GM12878 (cell line): Measurements from ENCODE around the gene PNPLA4. TPM values are rescaled to one million over a fixed set of nuclear protein-coding genes. Genes with fewer than 3 reads are reported as not detected.

ENCODE experiments used
- ATAC-seq: fragments of 200-7000 bp; cut with Tn5 transposase; 3 replicates; pipeline ENCODE4 v1.9.1; 2020; ENCODE audit warnings: mild to moderate bottlenecking, moderate library complexity
- BruUV-seq: library from RNA; stranded (reverse); fragments of 400-500 nt; replicated peaks from 2 replicates; lab custom pipeline; 2021; lab: Mats Ljungman, UMichigan
- CTCF ChIA-PET: fragments of 300-600 bp; sonication (Branson Sonifier 250); formaldehyde crosslinking; extraction: SDS; loops from one replicate; lab custom pipeline; 2021; ENCODE audit warnings: inconsistent platforms; lab: Yijun Ruan, JAX
- POLR2A ChIA-PET: fragments of 350-600 bp; formaldehyde crosslinking; extraction: SDS; loops from one replicate; lab custom pipeline; 2021; ENCODE audit warnings: inconsistent platforms; lab: Charles Lee
- RAD21 ChIA-PET: fragments of 300-600 bp; sonication (Branson Sonifier 250); formaldehyde crosslinking; loops from one replicate; lab custom pipeline; 2023; ENCODE audit warnings: antibody characterized with exemption; ENCODE audit not compliant: unreplicated experiment; lab: Charles Lee
- SMC1A ChIA-PET: fragments of 300-600 bp; sonication (Branson Sonifier 250); formaldehyde crosslinking; loops from one replicate; lab custom pipeline; 2023; ENCODE audit not compliant: unreplicated experiment, uncharacterized antibody; lab: Charles Lee
- DNase-seq: peaks from one replicate; pipeline ENCODE4 v3.0.0-alpha.2; 2011; ENCODE audit warnings: low read depth, low spot score
- FAIRE-seq: peaks from 3 replicates; lab custom pipeline; 2011; peaks lifted over from hg19 to GRCh38; lab: Jason Lieb, UNC
- H2AFZ ChIP-seq: 2 replicates; pipeline ENCODE4 v1.6.0; 2011; ENCODE audit warnings: low read depth, low read length, control low read depth; ENCODE audit not compliant: control insufficient read depth
- H3K27ac ChIP-seq: 2 replicates; pipeline ENCODE4 v1.5.1; 2011; ENCODE audit warnings: control low read depth; ENCODE audit not compliant: control insufficient read depth, insufficient read depth
- H3K27me3 ChIP-seq, 2 experiments: replicated peaks in 1 of 2; 2 replicates each; pipeline versions ENCODE4 v1.6.0 to v1.6.1; 2011; ENCODE audit warnings: low read length in 1 of 2; ENCODE audit not compliant: control insufficient read depth in 2 of 2, insufficient read depth in 2 of 2
- H3K36me3 ChIP-seq, 2 experiments: 2 replicates each; pipeline ENCODE4 v1.5.1; 2011; ENCODE audit warnings: low read length in 1 of 2; ENCODE audit not compliant: control insufficient read depth in 2 of 2, insufficient read depth in 2 of 2
- H3K4me1 ChIP-seq: 2 replicates; pipeline ENCODE4 v1.6.1; 2011; ENCODE audit warnings: mild to moderate bottlenecking, low read length, moderate library complexity, mixed read lengths; ENCODE audit not compliant: control insufficient read depth, insufficient read depth
- H3K4me2 ChIP-seq: 2 replicates; pipeline ENCODE4 v1.6.0; 2011; ENCODE audit warnings: control low read depth; ENCODE audit not compliant: control insufficient read depth, insufficient read depth
- H3K4me3 ChIP-seq: fragments of 200-600 bp; sonication (generic); 2 replicates; pipeline ENCODE4 v1.5.1; 2016
- H3K79me2 ChIP-seq: 2 replicates; pipeline ENCODE4 v1.6.0; 2011; ENCODE audit warnings: low read length; ENCODE audit not compliant: control insufficient read depth, insufficient read depth
- H3K9ac ChIP-seq: 2 replicates; pipeline ENCODE4 v1.8.0; 2011; ENCODE audit warnings: low read length, control low read depth, mixed read lengths; ENCODE audit not compliant: control insufficient read depth, insufficient read depth
- H3K9me3 ChIP-seq: replicated peaks from 3 replicates; pipeline ENCODE4 v1.5.1; 2011; ENCODE audit warnings: mild to moderate bottlenecking, low read length; ENCODE audit not compliant: control insufficient read depth, insufficient read depth
- H4K20me1 ChIP-seq: 2 replicates; pipeline ENCODE4 v1.6.0; 2011; ENCODE audit not compliant: control insufficient read depth, insufficient read depth
- FOXK2 ChIP-seq: fragments of 450-650 bp; IDR thresholded peaks from 2 replicates; pipeline ENCODE4 v1.6.1; 2017; ENCODE audit warnings: mild to moderate bottlenecking, moderate library complexity
- HDAC2 ChIP-seq: fragments of 200-600 bp; sonication (generic); IDR thresholded peaks from 2 replicates; pipeline ENCODE4 v1.6.1; 2017
- IKZF1 ChIP-seq: fragments of 450-650 bp; conservative IDR thresholded peaks from 2 replicates; pipeline ENCODE4 v1.6.1; 2017; ENCODE audit warnings: antibody characterized with exemption, mild to moderate bottlenecking
- MEF2A ChIP-seq: IDR thresholded peaks from 2 replicates; pipeline ENCODE4 v1.6.1; 2011; ENCODE audit warnings: low read depth, mild to moderate bottlenecking, low read length, moderate library complexity; ENCODE audit not compliant: insufficient read depth
- NFXL1 ChIP-seq: fragments of 450-650 bp; IDR thresholded peaks from 2 replicates; pipeline ENCODE4 v1.6.1; 2017; ENCODE audit warnings: antibody characterized with exemption, mild to moderate bottlenecking, borderline replicate concordance
- NFYB ChIP-seq: IDR thresholded peaks from 2 replicates; pipeline ENCODE4 v1.6.1; 2011; ENCODE audit warnings: low read depth, mild to moderate bottlenecking, low read length, improper control_type of control experiment, moderate library complexity; ENCODE audit not compliant: insufficient read depth
- TCF3 ChIP-seq: IDR thresholded peaks from 2 replicates; pipeline ENCODE4 v1.6.1; 2012; ENCODE audit warnings: low read depth, mild to moderate bottlenecking, low read length, borderline replicate concordance; ENCODE audit not compliant: insufficient read depth
- WGBS: methylation state at CpG from one replicate; pipeline ENCODE4 v1.1.6; 2016; ENCODE audit warnings: low lambda C conversion rate; ENCODE audit not compliant: insufficient replicate concordance, insufficient coverage; ENCODE audit errors: missing lambda C conversion rate; 5-methylcytosine and 5-hydroxymethylcytosine counted together
- in situ Hi-C: fragments of 300-500 bp; cut with MboI; formaldehyde crosslinking; loops from 9 replicates; pipeline ENCODE4 v1.14.3; 2018; ENCODE audit warnings: mixed read lengths
- intact Hi-C: fragments of 100-400 bp; cut with micrococcal nuclease; formaldehyde crosslinking; loops from one replicate; pipeline ENCODE4 v1.14.2; 2022; ENCODE audit not compliant: unreplicated experiment
- polyA plus RNA-seq, 11 experiments: library from polyadenylated mRNA; depleted of rRNA in 4 of 11; unstranded in 6 of 11; stranded (reverse) in 5 of 11; fragments of >200 nt; fragmentation: Nextera tagmentation in 4 of 11; fragmentation: Illumina TruSeq in 1 of 11; extraction: Ambion mirVana in 4 of 11; extraction: Trizol in 1 of 11; gene quantifications; 1 replicate in 1 of 11; 2 replicates in 10 of 11; pipeline versions ENCODE4 v1.2.1 to v1.2.3, GENCODE V29; 2011 to 2016; ENCODE audit warnings: inconsistent platforms in 2 of 11, missing spikeins in 2 of 11, low read depth in 1 of 11
- total RNA-seq, 4 experiments: library from RNA; depleted of rRNA in 3 of 4; stranded (reverse); fragments of >200 nt in 3 of 4; fragmentation: Illumina TruSeq in 1 of 4; extraction: Trizol in 1 of 4; gene quantifications; 2 replicates each; pipeline versions ENCODE4 v1.2.1 to v1.2.3, GENCODE V29; 2013 to 2021
- TF ChIP-seq, protein P1 (sequence below): IDR thresholded peaks from 2 replicates; pipeline ENCODE4 v1.6.1; 2012; ENCODE audit warnings: low read length, inconsistent platforms

Gene PNPLA4
- total and polyA plus RNA-seq, 10 of the 15 experiments (the other 5 are each of a cell fraction or from before 2014, with no cell fraction given) = 18.0 to 53.0 (median 33.6) TPM

- H3K4me3 ChIP-seq = no peak overlapping the region
- in situ Hi-C loops (no loop called here), intact Hi-C loops (no loop called here)
- SMC1A ChIA-PET = interaction anchor here (1.2 to 1.4 kb wide), 2 partner anchors 9 to 14 kb away, joined by 4 to 5 read pairs; no protein-coding TSS in a partner anchor
- no peaks in the 10 kb centered on the region for H4K20me1 ChIP-seq
- H3K27ac ChIP-seq = no peak overlapping the region
- no TSS peak for BruUV-seq
- WGBS = 81% methylated on average over 4 of the region's 4 CpGs
- no peak for DNase-seq
- FAIRE-seq = no peak
- no peaks in the 10 kb centered on the region for H3K4me1 ChIP-seq
- H3K4me2 ChIP-seq = no peak overlapping the region
- TF ChIP-seq NFYB (no peak), MEF2A (no peak), NFXL1 (no peak), TCF3 (no peak), HDAC2 (no peak), IKZF1 (no peak), FOXK2 (no peak)
- TF ChIP-seq, protein P1, sequence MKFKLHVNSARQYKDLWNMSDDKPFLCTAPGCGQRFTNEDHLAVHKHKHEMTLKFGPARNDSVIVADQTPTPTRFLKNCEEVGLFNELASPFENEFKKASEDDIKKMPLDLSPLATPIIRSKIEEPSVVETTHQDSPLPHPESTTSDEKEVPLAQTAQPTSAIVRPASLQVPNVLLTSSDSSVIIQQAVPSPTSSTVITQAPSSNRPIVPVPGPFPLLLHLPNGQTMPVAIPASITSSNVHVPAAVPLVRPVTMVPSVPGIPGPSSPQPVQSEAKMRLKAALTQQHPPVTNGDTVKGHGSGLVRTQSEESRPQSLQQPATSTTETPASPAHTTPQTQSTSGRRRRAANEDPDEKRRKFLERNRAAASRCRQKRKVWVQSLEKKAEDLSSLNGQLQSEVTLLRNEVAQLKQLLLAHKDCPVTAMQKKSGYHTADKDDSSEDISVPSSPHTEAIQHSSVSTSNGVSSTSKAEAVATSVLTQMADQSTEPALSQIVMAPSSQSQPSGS = no peak
- POLR2A ChIA-PET = no interaction called here
- H2AFZ ChIP-seq = no peak overlapping the region
- CTCF ChIA-PET = interaction anchor here (1.2 to 1.6 kb wide), 2 partner anchors 13 to 46 kb away, joined by 4 to 5 read pairs; no protein-coding TSS in a partner anchor
- no peaks in the 10 kb centered on the region for H3K27me3 ChIP-seq
- H3K9me3 ChIP-seq = peaks cover 2% of the 10 kb centered on the region; the same call in 1 of the 3 replicates
- ATAC-seq = no peak
- no peak overlapping the region for H3K9ac ChIP-seq
- no peaks in the 10 kb centered on the region for H3K79me2 ChIP-seq
- RAD21 ChIA-PET = no interaction called here
- no peaks in the 10 kb centered on the region for H3K36me3 ChIP-seq
These were observed 43.2 kb upstream of the PNPLA4 start for GRCh38 chrX:7970428-7970827.
